A549 (cell line): ENCODE results near the gene CSMD2.

ENCODE experiments used
- BHLHE40 ChIP-seq: IDR thresholded peaks from 2 replicates; pipeline ENCODE4 v1.6.1; 2012; ENCODE audit warnings: low read depth, low read length, inconsistent platforms
- CTCF ChIP-seq: fragments of >200 bp; sonication (Bioruptor Twin); formaldehyde crosslinking; IDR thresholded peaks from 3 replicates; pipeline ENCODE4 v1.5.1; 2016
- EP300 ChIP-seq, 2 experiments: fragments of >200 bp; sonication (Bioruptor Twin); formaldehyde crosslinking; IDR thresholded peaks; 2 replicates in 1 of 2; 3 replicates in 1 of 2; pipeline ENCODE4 v1.6.1; 2016 to 2017
- KDM1A ChIP-seq: fragments of 200-600 bp; sonication (generic); IDR thresholded peaks from 2 replicates; pipeline ENCODE4 v1.6.1; 2016; ENCODE audit warnings: low read depth, mild to moderate bottlenecking
- KDM5A ChIP-seq: fragments of 200-600 bp; sonication (generic); IDR thresholded peaks from 2 replicates; pipeline ENCODE4 v1.6.1; 2016; ENCODE audit warnings: antibody characterized with exemption, mild to moderate bottlenecking
- NR3C1 ChIP-seq: fragments of >200 bp; sonication (Bioruptor Twin); formaldehyde crosslinking; IDR thresholded peaks from 3 replicates; pipeline ENCODE4 v1.6.1; 2017
- POLR2A ChIP-seq: IDR thresholded peaks from 2 replicates; pipeline ENCODE4 v1.6.1; 2012; ENCODE audit warnings: mild to moderate bottlenecking, low read length
- RAD21 ChIP-seq, 2 experiments: fragments of >200 bp in 1 of 2; sonication (Bioruptor Twin) in 1 of 2; formaldehyde crosslinking in 1 of 2; IDR thresholded peaks in 1 of 2; conservative IDR thresholded peaks in 1 of 2; 2 replicates in 1 of 2; 3 replicates in 1 of 2; pipeline ENCODE4 v1.6.1; 2012 to 2018; ENCODE audit warnings: inconsistent platforms in 1 of 2
- RCOR1 ChIP-seq: fragments of 150-350 bp; IDR thresholded peaks from 2 replicates; pipeline ENCODE4 v1.6.1; 2014; ENCODE audit warnings: antibody characterized with exemption, low read length, low read depth
- RFX5 ChIP-seq: fragments of 450-650 bp; IDR thresholded peaks from 2 replicates; pipeline ENCODE4 v1.7.1; 2014; ENCODE audit warnings: antibody characterized with exemption, mild to moderate bottlenecking, moderate library complexity
- RNF2 ChIP-seq: fragments of 200-600 bp; sonication (generic); IDR thresholded peaks from 2 replicates; pipeline ENCODE4 v1.6.1; 2016; ENCODE audit warnings: low read depth, mild to moderate bottlenecking, antibody characterized with exemption, moderate library complexity, borderline replicate concordance
- SREBF2 ChIP-seq: fragments of 450-650 bp; IDR thresholded peaks from 2 replicates; pipeline ENCODE4 v1.6.1; 2014; ENCODE audit warnings: mild to moderate bottlenecking, moderate library complexity
- USF2 ChIP-seq: fragments of 450-650 bp; IDR thresholded peaks from 2 replicates; pipeline ENCODE4 v1.6.1; 2014; ENCODE audit warnings: antibody characterized with exemption
- TF ChIP-seq, protein P1 (sequence below): fragments of 200-600 bp; sonication (generic); IDR thresholded peaks from 2 replicates; pipeline ENCODE4 v1.6.1; 2016; ENCODE audit warnings: antibody characterized with exemption, mild to moderate bottlenecking, moderate library complexity

DNA sequence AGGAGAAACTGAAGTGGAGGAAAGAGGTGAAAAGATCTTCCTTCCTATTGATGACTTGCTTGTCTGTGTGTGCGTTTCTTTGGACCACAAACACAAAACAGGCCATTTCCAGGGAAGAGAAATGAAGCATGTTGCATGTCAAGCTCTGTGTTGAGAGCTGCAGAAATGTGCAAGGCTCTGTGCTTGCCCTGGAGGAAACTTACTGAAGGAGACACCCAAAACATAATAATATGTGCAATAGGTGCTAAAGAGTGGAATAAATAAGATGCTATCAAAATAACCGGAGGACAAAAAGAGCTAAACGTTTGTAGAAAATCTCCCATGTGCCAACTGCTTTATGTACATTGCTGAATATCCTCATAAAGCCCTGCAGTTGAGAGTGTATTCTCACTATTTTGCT is 496.3 kb downstream of the CSMD2 start:
- TF ChIP-seq KDM1A (no peak), CTCF (no peak), POLR2A (no peak), NR3C1 (no peak), SREBF2 (no peak), RFX5 (no peak), RCOR1 (no peak), USF2 (no peak), EP300 (IDR thresholded peaks at IDR 0.05) (no peak), RAD21 (conservative IDR thresholded peaks at IDR 0.05 in 1 of 2, IDR thresholded peaks at IDR 0.05 in 1 of 2) (no peak), BHLHE40 (no peak), KDM5A (no peak), RNF2 (no peak)
- TF ChIP-seq, protein P1, sequence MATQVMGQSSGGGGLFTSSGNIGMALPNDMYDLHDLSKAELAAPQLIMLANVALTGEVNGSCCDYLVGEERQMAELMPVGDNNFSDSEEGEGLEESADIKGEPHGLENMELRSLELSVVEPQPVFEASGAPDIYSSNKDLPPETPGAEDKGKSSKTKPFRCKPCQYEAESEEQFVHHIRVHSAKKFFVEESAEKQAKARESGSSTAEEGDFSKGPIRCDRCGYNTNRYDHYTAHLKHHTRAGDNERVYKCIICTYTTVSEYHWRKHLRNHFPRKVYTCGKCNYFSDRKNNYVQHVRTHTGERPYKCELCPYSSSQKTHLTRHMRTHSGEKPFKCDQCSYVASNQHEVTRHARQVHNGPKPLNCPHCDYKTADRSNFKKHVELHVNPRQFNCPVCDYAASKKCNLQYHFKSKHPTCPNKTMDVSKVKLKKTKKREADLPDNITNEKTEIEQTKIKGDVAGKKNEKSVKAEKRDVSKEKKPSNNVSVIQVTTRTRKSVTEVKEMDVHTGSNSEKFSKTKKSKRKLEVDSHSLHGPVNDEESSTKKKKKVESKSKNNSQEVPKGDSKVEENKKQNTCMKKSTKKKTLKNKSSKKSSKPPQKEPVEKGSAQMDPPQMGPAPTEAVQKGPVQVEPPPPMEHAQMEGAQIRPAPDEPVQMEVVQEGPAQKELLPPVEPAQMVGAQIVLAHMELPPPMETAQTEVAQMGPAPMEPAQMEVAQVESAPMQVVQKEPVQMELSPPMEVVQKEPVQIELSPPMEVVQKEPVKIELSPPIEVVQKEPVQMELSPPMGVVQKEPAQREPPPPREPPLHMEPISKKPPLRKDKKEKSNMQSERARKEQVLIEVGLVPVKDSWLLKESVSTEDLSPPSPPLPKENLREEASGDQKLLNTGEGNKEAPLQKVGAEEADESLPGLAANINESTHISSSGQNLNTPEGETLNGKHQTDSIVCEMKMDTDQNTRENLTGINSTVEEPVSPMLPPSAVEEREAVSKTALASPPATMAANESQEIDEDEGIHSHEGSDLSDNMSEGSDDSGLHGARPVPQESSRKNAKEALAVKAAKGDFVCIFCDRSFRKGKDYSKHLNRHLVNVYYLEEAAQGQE = no peak
